Measurements from ENCODE around the gene PRDM16. TPM values are rescaled to one million over a fixed set of nuclear protein-coding genes. Genes with fewer than 3 reads are reported as not detected.

The PRDM16 gene
- total RNA-seq, 1 donor from 2014 or later = 0.43 TPM

DNA sequence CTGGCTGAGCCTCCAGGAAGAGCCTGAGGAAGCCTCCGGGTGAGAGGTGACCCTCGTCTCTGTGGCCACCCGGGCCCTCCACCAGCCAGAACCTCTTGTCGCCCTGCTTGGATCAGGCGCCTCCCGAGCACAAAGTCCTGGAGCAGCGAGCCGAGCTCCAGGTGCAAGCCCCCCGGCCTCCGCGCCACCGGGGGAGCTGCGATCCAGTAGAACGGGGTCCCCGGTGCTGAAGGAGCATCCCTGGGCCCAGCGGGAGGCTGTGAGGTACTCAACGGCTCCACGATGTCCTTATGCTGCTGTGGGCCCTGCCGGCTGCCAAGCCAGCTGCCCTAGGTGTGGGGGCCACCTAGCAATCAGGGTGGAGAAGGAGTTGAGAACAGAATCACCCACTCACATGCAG is 102.8 kb downstream of the PRDM16 start:
- H3K4me3 ChIP-seq (ENCODE audit: insufficient read depth, low read depth, low read length) = no peak overlapping the region
- DNase-seq (ENCODE audit: low read depth) (no peak), FAIRE-seq (no peak)
- Mint-ChIP-seq H3K27me3 (ENCODE audit: low read depth, unreplicated experiment) (peaks cover 37% of the 10 kb centered on the region), H3K4me3 (ENCODE audit: unreplicated experiment) (no peak overlapping the region), H3K4me1 (ENCODE audit: low read depth, unreplicated experiment) (no peaks in the 10 kb centered on the region), H3K9me3 (ENCODE audit: unreplicated experiment) (no peaks in the 10 kb centered on the region), H3K27ac (ENCODE audit: unreplicated experiment) (no peak overlapping the region), H3K36me3 (ENCODE audit: low read depth, unreplicated experiment) (no peaks in the 10 kb centered on the region)
- TF ChIP-seq, protein P1, sequence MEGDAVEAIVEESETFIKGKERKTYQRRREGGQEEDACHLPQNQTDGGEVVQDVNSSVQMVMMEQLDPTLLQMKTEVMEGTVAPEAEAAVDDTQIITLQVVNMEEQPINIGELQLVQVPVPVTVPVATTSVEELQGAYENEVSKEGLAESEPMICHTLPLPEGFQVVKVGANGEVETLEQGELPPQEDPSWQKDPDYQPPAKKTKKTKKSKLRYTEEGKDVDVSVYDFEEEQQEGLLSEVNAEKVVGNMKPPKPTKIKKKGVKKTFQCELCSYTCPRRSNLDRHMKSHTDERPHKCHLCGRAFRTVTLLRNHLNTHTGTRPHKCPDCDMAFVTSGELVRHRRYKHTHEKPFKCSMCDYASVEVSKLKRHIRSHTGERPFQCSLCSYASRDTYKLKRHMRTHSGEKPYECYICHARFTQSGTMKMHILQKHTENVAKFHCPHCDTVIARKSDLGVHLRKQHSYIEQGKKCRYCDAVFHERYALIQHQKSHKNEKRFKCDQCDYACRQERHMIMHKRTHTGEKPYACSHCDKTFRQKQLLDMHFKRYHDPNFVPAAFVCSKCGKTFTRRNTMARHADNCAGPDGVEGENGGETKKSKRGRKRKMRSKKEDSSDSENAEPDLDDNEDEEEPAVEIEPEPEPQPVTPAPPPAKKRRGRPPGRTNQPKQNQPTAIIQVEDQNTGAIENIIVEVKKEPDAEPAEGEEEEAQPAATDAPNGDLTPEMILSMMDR (IDR thresholded peaks at IDR 0.05; ENCODE audit: insufficient read depth, low read depth, low read length) = no peak
- no peak for TF ChIP-seq EZH2 (IDR thresholded peaks at IDR 0.05; ENCODE audit: insufficient read depth, low read length)
- H4K20me1 ChIP-seq (ENCODE audit: insufficient read depth, low read length) = peaks cover 45% of the 10 kb centered on the region
- no peak overlapping the region for H3K27ac ChIP-seq (ENCODE audit: low read depth, low read length)
- no peak overlapping the region for H3K4me2 ChIP-seq (ENCODE audit: low read length)
- no peaks in the 10 kb centered on the region for H3K9me3 ChIP-seq (ENCODE audit: insufficient read depth, low read depth, low read length)
- peaks cover 6% of the 10 kb centered on the region for H3K79me2 ChIP-seq (ENCODE audit: insufficient read depth, low read length)
- no peaks in the 10 kb centered on the region for H3K36me3 ChIP-seq (ENCODE audit: insufficient read depth, low read length)
- no peak overlapping the region for H2AFZ ChIP-seq (ENCODE audit: low read depth, low read length)
- no peak overlapping the region for H3K9ac ChIP-seq (ENCODE audit: low read length)
- H3K27me3 ChIP-seq (ENCODE audit: insufficient read depth, low read length) = no peaks in the 10 kb centered on the region
- H3K4me1 ChIP-seq (ENCODE audit: insufficient read depth, low read length) = peaks cover 32% of the 10 kb centered on the region

DNA sequence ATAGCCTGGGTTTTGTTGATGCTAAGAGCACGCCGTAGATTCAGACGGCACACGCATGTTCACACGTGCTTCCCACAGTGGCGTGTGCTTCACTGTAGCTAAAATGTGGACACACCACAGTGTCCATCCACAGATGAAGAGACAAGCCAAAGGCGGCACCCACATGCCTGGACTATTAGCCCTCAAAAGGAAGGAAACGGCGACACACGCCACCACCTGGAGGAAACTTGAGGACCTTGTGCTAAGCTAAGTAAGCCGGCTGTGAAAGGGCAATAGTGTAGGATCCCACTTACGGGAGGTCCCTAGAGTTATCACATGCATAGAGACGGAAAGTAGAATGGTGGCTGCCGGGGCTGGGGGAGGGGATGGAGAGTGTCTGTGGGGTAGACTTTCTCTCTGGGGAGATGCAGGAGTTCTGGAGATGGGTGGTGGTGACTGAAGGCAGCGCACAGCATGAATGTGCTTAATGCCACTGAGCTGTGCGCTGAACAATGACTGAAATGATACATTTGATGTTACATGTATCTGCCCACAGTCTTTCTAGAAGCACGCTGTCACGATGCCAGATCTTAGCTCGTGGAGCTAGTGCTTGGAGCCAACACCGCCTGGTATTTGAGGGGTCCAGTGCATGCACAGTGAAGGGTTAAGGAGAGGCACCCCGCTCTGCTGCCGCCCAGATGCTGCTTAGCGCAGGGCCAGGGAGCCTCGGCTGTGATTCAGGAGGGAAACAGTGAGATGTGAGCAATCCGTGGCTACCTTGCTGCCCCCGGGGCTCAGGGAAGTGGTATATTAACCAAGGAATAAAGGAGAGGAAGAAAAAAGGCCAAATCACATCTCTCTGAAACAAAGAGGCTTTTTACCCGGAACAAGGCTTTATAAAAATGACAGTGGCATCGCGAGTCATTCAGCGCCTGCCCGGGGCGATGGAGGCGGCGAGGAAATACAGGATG is 103.7 kb downstream of the PRDM16 start:
- no peak overlapping the region for H2AFZ ChIP-seq (ENCODE audit: low read depth, low read length)
- H3K27ac ChIP-seq (ENCODE audit: low read depth, low read length) = no peak overlapping the region
- TF ChIP-seq, protein P1 (IDR thresholded peaks at IDR 0.05; ENCODE audit: insufficient read depth, low read depth, low read length) = no peak
- TF ChIP-seq EZH2 (IDR thresholded peaks at IDR 0.05; ENCODE audit: insufficient read depth, low read length) = no peak
- H3K27me3 Mint-ChIP-seq (ENCODE audit: low read depth, unreplicated experiment) = peaks cover 34% of the 10 kb centered on the region
- no peak overlapping the region for H3K4me3 ChIP-seq (ENCODE audit: insufficient read depth, low read depth, low read length)
- peaks cover 32% of the 10 kb centered on the region for H3K4me1 ChIP-seq (ENCODE audit: insufficient read depth, low read length)
- H3K9me3 ChIP-seq (ENCODE audit: insufficient read depth, low read depth, low read length) = no peaks in the 10 kb centered on the region
- H3K4me3 Mint-ChIP-seq (ENCODE audit: unreplicated experiment) = no peak overlapping the region
- no peaks in the 10 kb centered on the region for H3K4me1 Mint-ChIP-seq (ENCODE audit: low read depth, unreplicated experiment)
- H3K4me2 ChIP-seq (ENCODE audit: low read length) = peak overlapping the region; percentile 23
- H4K20me1 ChIP-seq (ENCODE audit: insufficient read depth, low read length) = peaks cover 50% of the 10 kb centered on the region
- H3K36me3 ChIP-seq (ENCODE audit: insufficient read depth, low read length) = no peaks in the 10 kb centered on the region
- no peaks in the 10 kb centered on the region for H3K9me3 Mint-ChIP-seq (ENCODE audit: unreplicated experiment)
- H3K9ac ChIP-seq (ENCODE audit: low read length) = no peak overlapping the region
- DNase-seq (ENCODE audit: low read depth) (no peak), FAIRE-seq (no peak)
- H3K79me2 ChIP-seq (ENCODE audit: insufficient read depth, low read length) = peaks cover 6% of the 10 kb centered on the region
- H3K36me3 Mint-ChIP-seq (ENCODE audit: low read depth, unreplicated experiment) = no peaks in the 10 kb centered on the region
- no peak overlapping the region for H3K27ac Mint-ChIP-seq (ENCODE audit: unreplicated experiment)
- no peaks in the 10 kb centered on the region for H3K27me3 ChIP-seq (ENCODE audit: insufficient read depth, low read length)

Measured in astrocyte (in vitro differentiated cells and primary cell).